GM19025 (cell line): Measurements from ENCODE around the gene DYNC1H1.

ENCODE experiments used
- ATAC-seq: cut with Tn5 transposase; IDR thresholded peaks from one replicate; pipeline ENCODE4 v1.9.1; 2021; ENCODE audit warnings: mild to moderate bottlenecking, low read depth, moderate library complexity; ENCODE audit not compliant: unreplicated experiment

DYNC1H1 gene

DNA sequence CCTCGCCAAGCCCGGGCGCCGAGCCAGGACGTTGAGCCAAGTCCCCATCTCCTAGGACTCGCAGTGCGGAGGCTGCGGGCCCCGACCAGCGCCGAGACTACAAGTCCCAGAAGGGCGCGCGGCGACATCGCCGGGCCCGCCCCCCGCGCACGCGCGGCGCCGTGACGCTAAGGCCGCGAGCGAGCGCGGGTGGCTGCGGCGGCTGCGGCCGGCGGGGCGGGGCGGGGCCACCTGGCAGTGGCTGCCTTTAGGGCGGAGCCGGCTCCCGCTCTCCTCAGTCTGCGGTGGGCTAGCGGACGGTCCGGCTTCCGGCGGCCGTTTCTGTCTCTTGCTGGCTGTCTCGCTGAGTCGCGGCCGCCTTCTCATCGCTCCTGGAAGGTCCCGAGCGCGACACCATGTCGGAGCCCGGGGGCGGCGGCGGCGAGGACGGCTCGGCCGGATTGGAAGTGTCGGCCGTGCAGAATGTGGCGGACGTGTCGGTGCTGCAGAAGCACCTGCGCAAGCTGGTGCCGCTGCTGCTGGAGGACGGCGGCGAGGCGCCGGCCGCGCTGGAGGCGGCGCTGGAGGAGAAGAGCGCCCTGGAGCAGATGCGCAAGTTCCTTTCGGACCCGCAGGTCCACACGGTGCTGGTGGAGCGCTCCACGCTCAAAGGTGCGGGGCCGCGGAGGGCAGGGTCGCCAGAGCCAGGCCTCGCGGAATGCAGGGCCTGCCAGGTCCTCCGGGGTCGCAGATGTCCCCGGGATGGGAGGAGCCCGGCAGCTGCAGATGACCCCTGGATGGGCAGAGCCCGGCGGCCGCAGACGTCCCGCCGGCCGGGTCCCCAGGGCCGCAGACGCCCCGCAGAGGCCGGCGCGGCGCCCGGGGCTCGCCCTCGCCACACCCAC is at the start of gene DYNC1H1:
Gene DYNC1H1 (plus strand): TSS at position 277 of the 884 bp plus-strand sequence. CDS start 119 bp downstream, at position 396.
- peak; percentile 75 for ATAC-seq

DNA sequence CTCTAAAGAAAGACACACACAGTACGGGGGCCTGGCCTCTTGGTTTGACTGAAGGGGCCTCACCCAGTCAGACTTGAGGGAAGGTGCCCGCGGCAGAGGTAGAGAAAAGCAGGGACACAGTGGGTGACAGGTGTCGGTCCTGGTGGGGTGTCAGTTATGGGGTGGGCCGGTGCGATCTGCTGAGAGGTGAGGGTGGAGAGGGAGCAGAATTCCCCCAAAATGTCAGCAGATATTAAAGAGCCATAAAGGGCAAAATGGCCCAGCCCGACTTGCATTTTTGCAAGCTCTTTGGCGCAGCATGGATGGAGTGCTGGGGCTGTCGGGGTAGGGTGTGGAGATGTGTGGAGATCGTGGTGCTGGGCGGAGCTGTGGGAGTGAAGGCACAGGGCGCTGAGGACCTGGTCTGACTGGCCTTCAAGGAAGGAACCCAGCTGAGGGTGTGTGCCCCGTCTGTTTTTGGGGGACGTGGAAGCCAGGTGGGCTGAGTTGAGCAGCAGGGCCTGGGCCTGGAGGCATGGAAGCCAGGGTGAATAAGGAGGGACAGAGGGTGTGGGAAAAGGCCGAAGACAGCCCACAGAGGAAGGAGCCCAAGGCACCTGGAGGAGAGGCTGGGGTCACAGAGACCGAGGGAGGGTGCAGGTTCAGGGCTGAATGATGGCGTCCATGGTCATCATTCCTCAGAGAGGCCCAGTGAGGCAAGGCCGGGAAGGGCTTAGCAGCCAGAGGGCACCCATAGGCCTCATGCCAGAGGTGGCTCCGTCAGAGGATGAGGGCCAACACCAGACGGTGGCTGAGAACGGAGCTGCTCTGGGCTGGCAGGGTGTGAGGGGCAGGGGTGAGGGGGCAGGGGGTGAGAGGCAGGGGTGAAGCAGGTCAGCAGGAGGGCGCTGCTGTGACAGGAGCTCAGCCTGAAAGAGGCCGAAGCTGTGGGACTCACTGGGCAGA is 48.2 kb upstream of the DYNC1H1 start:
- no peak for ATAC-seq

DNA sequence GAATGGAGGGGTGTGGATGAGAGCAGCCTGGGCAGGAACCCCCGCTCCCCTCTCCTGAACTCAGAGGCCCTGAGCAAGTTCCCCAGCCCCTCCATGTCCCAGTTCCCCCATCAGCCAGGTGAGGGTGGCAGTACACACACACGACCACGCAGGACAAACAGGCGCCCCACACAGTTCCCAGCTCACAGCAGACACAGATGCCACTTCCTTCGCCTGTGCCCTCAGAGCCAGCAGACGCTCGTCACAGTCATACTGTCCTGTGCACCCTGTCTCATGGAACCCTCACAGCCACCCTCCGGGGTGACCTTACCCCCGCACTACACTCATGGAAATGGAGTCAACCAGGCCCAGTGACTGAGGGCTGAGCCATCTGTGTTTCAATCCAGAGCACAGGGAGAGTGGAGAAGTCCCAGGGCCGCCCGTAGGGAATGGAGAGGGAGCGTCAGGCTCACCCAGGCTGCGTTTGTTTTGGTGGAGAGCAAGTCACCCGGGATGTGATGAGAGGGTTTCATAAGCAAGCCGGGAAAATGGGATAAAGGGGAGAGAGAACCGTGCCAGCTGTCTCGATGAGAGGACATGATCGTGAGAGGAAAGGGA is 47.5 kb upstream of the DYNC1H1 start:
- no peak for ATAC-seq

DNA sequence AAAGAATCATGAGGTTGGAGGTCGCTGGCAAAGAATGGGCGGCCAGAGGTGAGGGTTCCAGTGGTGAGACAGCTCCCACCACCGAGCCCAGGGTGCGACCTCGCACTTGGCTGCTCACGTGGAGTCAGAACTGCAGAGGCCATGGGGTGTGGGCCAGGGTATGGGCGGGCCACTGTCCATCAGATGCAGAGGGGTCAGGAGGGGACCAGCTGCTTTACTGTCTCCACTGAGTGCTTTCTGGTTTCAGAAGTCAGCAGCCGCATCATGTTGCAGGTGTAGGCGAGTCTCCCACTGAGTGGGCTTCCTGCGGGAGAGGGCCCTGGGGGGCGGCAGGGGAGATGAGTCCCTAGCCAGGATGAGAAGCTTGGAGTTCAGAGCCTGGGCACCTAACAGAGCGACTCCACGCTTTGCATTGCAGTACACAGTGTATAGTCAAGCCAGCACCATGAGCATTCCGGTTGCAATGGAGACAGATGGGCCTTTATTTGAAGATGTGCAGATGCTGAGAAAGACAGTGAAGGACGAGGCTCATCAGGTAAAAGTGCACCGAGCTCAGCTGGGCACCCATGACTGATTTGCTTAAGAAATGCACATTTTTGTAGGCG is 46.9 kb upstream of the DYNC1H1 start:
- ATAC-seq = no peak

DNA sequence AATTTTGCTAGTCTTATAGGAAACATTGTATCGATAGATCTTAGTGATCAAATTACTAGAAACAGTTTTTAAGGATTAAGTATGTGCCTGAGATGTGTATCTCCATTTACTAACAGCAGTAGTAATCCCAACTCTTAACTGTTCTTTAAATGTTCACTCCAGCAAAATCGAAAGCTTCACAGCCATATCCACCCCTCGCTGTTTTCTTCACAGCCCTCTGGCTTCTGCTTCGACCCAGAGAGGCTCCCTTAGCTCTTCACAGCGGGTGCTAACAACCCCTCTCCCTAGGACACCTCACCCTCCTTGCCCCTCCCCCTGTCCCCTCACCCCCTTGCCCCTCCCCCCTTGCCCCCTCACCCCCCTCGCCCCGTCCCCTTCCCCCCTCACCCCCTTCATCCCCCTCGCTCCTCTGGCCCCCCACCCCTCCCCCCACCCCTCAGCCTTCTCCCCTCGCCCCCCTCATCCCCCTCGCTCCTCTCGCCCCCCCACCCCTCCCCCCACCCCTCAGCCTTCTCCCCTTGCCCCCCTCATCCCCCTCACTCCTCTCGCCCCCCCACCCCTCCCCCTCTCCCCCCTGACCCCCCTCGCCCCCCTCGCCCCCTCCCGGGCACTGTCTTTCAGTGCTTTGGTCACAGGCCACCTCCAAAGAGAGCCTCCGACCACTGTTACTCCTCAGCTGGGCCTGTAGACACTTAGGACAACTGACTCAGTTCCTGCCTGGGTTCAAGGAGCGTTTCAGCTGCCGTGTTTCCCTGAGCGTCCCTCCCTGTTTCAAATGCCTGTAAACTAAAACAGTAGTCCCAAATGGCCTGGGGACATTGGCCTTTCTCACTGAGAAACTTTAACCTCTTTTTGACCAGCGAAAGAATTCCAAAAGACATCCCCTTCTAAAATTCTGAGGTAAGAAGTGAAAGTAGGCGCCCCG is 46.0 kb upstream of the DYNC1H1 start:
- no peak for ATAC-seq

DNA sequence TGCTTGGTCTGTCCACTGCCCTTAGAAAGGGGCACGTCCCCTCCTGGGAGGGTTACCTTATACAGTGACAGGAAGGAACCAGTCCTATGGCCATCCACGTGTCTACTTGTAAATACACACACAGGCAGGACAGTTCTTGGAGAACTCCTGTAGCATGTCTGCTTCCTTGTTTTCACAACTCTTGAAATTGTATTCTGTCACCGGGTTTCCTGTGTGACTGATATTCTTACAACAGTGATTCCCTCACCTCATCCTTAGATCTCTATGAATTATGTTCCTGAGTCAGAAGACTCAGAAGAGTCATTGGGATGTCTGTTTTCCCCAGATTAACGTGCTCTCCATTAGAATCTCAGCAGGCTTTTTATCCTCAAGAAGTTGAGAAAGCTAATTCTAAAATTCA is 44.1 kb upstream of the DYNC1H1 start:
- ATAC-seq = no peak

DNA sequence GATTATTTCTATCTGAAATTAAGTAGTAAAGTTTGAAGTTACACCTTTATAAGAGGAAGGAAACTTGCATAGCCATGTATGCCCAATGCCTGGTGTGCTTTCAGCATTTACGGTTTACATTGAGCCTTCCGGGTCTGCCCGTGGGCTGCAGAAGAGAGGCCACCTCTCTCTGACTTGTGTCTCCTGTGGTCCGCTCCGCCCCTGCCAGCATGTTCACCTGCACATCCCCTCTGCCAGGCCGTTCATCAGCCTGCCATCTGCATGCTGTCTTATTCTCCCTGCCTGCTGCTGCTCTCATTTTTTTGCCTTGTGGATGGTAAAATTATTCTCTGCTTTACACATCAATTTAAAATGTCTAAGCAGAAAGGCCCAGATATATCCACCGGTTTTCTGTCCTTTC is 41.5 kb upstream of the DYNC1H1 start:
- no peak for ATAC-seq

DNA sequence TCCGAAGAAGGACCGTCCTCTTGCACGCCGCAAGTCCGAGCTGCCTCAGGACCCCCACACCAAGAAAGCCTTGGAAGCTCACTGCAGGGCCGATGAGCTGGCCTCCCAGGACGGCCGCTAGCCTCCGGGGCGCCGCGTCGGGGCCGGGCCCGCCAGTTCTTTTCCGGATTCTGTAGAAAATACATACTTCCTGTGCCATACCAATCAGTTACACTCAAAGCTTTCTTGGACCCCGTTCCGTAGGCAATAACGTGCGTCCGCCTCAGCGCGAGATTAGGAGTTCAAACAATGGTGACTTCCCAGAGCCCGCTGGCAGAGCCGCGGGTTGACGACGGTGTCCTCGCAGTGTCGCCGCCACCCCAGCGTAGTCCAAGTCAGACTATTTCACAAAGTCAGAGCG is 39.2 kb upstream of the DYNC1H1 start:
- ATAC-seq = no peak

DNA sequence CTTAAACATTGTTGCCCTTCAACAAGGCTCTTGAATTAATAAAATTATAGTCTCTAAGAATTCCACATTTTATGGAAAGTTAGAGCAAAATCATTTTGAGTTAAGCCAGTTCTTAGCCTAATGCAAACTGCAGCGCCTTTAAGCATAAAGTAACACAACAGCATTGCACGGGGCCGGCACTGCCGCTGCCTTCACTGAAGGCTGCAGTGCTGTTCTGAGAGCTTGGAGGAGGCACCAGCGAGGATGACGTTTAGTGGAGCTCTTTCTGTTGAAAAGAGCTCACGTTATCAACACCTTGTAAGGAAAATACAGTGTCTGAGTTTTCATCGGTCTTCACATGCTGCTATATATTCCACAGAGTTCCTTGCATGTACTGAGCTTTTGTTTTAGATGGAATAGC is 38.3 kb upstream of the DYNC1H1 start:
- ATAC-seq = no peak

DNA sequence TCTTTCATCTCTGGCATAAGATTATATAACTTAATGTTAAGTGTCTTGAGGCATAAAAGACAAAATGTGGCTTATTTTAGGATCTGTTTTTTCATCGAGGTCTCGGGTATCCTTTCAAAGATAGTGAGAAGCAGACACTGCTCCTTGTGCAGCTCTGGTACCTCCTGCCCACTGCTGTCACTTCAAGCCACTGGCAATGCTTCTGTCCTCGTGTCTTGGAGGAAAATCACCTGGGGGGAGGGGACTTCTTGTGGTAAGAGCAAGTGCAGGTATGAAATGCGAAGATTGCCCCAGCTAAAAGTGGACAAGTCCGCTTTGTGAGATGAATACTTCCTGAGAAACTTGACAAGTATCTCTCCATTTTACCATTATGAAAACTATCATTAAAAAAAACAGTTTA is 37.8 kb upstream of the DYNC1H1 start:
- no peak for ATAC-seq

DNA sequence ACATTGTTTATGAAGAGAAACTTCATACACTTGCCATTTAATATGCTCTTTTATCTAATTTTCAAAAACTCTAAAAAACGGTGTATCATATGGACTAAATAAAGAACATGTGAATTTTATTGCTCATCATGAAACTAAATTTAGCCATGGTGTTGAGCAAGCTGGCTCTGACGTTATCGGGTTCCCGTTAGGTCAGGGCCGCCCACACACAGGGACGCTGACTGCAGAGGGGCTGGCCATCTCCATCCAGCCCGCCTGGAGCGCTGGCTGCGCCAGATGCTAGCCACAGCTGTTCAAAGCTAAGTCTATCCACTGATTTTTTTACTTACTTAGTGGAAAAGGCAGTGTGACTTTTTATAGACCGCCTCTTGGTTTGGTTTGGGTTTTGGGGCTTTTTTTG is 36.5 kb upstream of the DYNC1H1 start:
- no peak for ATAC-seq

DNA sequence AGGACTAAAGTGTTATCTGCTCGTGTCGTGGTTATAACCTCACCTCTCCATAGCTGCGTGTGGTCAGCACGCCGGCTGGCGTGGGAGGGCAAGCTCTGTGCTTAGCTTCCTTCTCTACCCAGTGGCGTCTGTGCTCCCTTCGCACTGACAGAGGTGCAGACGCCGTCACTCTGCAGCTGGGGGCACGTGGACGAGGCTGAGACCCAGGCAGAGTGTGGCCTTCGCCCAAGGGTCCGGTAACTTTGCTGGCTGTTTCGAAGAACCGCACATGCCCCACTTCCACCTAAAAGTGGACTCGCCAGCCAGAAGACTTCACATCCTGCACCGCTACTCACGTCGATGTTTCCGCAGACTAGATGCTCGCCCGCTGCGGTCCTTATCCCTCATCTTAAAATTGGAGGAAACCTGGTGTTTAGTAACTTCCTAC is 35.9 kb upstream of the DYNC1H1 start:
- no peak for ATAC-seq

DNA sequence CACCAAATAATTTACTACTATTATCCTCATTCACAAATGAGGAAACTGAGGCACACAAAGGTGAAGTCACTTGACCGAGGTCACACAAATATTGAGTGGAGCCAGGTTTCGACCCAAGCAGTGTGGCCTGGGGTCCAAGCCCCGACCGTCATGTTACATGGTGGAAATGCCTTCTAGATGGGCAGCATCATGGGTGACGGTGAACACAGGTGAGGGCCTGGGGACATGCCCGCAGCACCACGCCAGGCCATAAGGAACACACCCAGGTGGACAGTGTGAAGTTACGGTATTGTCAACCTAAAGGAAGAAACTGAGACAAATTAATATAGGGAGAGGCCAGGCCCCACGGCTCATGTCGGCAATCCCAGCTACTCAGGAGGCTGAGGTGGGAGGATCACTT is 35.3 kb upstream of the DYNC1H1 start:
- ATAC-seq = no peak

DNA sequence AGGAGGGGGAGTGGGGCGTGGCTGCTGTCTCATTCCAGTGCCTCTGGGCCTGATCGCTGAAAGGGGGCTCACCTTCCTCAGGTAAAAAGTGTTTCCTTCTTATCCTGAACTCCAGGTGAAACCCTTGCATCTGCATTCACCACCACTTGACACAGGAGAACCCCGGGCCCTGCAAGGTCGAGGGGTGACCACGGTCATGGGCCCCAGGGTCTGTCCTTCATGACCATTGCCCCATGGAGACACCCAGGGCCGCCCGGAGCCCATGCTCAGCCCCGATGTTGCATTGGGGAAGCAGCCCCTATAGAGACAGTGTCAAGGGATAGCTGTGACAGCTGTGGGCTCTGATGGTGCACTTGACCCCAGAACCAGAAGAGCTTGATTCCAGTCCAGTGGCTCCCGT is 34.4 kb upstream of the DYNC1H1 start:
- ATAC-seq = no peak

DNA sequence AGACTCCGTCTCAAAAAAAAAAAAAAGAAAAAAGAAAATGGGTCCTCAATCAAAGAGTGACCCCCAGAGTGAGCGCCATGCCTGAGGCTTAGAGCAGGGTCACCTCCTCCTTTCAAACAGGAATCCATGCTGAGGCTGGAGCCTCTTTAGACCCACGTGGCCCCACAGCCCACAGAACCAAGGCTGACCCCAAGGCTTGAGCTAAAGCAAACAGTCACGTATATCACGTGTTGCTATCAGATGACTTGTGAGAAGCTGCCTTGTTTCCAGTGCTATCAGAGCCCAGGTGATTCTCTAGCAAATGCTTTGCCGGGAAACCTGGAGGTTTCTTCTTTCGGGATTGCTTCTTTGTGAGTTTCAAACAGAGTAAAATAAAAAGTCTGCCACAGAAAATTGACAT is 31.7 kb upstream of the DYNC1H1 start:
- no peak for ATAC-seq

DNA sequence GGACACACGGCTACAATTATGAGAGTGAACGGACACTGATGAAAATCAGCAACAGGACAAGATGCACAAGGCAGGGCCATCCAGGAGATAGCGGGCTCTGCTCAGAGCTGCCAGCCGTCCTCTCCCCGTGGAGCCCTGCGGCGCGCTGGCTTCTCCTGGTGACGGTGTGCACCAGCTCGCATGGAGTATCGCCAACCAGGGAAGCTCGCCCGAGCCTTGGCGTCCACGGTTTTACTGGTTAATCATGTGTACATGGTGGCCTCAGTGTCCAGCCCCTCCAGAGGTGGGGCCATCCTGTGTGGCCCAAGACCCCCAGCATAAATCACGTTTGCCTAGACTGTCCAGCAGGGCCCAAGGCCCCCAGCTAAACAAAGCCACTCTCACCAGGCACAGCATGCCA is 31.2 kb upstream of the DYNC1H1 start:
- ATAC-seq = no peak

DNA sequence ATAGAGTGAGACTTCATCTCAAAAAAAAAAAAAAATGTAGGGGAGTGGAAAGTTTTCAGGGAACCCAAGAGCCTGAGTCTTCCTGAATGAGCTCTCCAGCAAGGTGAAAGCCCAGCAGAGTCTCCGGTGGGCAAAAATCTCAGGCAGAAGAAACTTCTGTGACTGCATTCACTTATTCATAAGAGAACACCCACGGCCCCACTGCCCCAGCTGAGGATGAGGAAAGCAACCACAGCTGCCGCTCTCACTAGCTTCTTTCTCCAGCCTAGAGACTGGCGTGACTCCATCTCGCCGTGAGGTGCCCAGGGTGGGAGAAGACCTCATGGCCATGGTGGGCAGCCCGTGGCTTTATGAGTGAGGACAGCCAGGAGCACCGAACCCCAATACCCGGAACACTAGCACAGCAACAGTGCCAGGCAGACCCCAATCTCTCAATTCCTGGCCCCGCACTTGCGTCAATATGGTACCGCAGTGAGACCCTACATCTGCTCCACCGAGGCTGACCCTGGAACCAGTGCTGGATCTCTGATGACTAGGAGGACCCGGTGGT is 29.7 kb upstream of the DYNC1H1 start:
- ATAC-seq = no peak

DNA sequence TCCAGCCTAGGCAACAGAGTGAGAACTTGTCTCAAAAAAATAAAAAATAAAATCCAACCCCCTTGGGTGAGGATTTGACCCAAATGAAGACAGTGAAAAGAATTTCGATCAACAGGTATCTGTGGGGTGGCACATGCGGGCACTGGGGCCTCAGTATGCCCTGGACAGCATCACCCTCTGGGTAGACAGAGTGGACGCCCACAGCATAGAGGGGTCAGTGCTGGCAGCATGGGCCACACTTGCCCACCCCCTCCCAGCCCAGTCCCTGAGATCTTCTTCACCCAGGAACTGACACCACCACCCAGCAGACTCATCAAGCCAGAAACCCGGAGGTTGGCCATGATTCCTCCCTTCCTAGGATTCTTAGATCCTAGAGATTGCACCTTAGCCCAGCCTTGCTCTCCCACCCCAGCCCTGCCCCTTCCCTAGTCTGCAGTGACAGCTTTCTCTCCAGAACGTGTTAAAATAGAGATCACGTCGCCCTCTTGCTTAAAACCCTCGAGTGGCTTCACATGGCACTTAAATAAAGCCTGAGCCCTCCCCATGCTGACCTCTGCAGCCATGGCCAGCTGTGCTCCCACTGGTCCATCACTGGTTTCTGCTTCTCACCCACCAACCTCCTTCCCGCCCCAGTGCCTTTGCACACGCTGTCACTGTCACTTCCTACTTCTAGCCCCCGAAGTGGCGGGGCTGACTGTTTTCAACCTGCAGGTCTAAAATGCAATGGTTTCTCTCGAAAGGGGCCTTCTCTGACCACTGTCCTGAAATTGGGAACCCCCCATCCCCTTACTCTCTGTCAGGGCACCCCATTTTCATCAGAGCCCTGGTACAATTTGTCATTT is 26.2 kb upstream of the DYNC1H1 start:
- no peak for ATAC-seq
